Body of pancreas (tissue), 4 donors: Measurements from ENCODE around the gene NVL.

Experiments used
- POLR2A ChIP-seq, 3 donors: fragments of 450-650 bp; IDR thresholded peaks; one replicate each; pipeline ENCODE4 v1.6.1; 2016; ENCODE audit warnings: antibody characterized with exemption in 3 of 3, mild to moderate bottlenecking in 2 of 3
- TF ChIP-seq, protein P1 (sequence below), 7 experiments: fragments of 450-650 bp in 4 of 7; fragments of 200-600 bp in 3 of 7; sonication (generic) in 3 of 7; IDR thresholded peaks; one replicate each; pipeline ENCODE4 v1.5.1; 2016 to 2019; ENCODE audit warnings: antibody characterized with exemption in 7 of 7

DNA sequence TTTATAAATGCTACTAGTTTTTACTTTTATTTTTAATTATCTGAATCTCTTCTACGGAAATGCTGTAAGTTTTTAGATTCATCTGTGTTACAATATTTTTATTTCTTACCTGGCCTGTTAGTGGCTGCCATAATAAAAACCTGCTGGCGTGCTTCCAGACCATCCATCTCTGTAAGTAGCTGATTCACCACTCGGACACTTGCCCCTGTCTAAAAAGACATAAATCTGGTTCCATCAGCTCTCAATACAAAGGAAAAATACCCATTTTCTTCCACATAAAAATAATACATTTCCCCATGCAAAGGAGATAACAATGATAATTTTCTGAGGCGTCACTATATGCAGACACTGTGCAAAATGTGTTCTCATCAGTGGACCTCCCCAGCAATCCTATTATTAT lies 62.0 kb downstream of the NVL start:
- TF ChIP-seq, protein P1, sequence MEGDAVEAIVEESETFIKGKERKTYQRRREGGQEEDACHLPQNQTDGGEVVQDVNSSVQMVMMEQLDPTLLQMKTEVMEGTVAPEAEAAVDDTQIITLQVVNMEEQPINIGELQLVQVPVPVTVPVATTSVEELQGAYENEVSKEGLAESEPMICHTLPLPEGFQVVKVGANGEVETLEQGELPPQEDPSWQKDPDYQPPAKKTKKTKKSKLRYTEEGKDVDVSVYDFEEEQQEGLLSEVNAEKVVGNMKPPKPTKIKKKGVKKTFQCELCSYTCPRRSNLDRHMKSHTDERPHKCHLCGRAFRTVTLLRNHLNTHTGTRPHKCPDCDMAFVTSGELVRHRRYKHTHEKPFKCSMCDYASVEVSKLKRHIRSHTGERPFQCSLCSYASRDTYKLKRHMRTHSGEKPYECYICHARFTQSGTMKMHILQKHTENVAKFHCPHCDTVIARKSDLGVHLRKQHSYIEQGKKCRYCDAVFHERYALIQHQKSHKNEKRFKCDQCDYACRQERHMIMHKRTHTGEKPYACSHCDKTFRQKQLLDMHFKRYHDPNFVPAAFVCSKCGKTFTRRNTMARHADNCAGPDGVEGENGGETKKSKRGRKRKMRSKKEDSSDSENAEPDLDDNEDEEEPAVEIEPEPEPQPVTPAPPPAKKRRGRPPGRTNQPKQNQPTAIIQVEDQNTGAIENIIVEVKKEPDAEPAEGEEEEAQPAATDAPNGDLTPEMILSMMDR (IDR thresholded peaks at IDR 0.05) = no peak
- no peak for TF ChIP-seq POLR2A (IDR thresholded peaks at IDR 0.05)
